ENCODE data around the gene MRTFA.

- TF ChIP-seq CTCF (IDR thresholded peaks at IDR 0.05; ENCODE audit: insufficient read depth, low read length, poor library complexity, severe bottlenecking) (no peak), EZH2phosphoT487 (conservative IDR thresholded peaks at IDR 0.05; ENCODE audit: low read length) (no peak)
Measured at GRCh38 chr22:40624770-40625169, 11.7 kb downstream of the MRTFA start.

Measured in SU-DHL-6 (cell line).